Activated T-cell treated with anti-CD3 and anti-CD28 coated beads for 48 hours (primary cell): ENCODE data around the gene INAFM1.

Experiments used
- DNase-seq: peaks from one replicate; pipeline ENCODE4 v3.0.0-alpha.2; 2020; ENCODE audit warnings: low read depth

Gene INAFM1

DNA sequence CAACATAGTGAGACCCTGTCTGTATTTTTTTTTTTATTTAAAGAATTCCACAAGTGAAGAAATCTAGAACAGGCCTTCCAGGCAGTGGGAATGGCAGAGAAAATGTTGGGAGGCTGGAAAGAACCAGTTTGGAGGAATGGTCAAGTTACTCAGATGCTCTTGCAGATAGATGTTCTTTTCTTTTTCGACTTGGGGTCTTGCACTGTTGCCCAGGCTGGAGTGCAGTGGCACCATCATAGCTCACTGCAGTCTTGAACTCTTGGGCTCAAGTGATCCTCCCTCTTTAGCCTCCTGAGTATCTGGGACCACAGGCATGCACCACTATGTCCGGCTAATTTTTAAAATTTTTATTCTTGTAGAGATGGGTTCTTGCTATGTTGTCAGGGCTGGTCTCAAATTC is 35.6 kb downstream of the INAFM1 start:
- no peak for DNase-seq

DNA sequence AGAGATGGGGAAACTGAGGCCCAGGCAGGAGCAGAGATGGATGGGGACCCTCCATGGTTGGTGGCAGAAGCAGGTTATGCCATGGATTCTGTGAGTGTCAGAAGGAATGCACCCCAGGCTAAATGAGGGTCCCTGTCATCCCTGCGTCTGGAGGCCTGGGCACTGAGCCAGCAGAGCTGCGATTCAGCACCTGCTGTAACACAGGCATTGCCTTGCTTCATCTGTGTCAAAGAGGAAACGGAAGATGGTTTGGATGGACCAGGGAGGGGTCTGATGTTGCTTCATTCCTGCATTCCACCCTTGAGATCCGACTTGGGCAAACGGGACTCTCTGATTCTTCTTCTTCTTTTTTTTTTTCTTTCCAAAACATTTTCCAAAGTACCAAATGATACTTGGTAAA is 36.1 kb downstream of the INAFM1 start:
- no peak for DNase-seq

DNA sequence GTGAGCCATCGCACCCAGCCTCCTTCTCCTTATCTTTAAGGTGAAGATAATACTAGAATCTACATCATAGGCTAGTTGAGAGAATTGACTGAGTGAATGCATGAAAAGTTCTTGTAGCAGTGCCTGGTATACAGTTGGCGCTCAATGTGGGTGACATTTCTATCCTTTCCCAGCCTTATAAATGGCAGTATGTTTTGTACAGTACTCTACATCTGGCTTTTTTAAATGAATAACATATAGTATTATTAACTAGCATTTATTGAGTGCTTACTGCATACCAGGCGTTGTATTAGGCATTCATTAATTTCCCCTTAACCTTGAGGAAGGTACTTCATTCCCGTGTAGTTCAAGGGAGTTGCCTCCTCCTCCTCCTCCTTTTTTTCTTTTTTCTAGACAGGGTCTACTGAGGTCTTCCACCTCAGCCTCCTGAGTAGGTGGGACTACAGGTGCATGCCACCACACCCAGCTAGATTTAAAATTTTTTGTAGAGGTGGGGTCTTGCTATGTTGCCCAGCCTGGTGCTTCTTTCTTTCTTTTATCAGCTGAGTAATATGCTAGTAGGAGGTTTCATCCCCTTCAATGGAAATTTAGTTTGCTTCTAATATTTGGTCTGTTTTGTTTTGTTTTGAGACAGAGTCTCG is 37.8 kb downstream of the INAFM1 start:
- DNase-seq, result no peak

- DNase-seq, result no peak
These were observed 39.1 kb downstream of the INAFM1 start for GRCh38 chr19:47313754-47314295.

DNA sequence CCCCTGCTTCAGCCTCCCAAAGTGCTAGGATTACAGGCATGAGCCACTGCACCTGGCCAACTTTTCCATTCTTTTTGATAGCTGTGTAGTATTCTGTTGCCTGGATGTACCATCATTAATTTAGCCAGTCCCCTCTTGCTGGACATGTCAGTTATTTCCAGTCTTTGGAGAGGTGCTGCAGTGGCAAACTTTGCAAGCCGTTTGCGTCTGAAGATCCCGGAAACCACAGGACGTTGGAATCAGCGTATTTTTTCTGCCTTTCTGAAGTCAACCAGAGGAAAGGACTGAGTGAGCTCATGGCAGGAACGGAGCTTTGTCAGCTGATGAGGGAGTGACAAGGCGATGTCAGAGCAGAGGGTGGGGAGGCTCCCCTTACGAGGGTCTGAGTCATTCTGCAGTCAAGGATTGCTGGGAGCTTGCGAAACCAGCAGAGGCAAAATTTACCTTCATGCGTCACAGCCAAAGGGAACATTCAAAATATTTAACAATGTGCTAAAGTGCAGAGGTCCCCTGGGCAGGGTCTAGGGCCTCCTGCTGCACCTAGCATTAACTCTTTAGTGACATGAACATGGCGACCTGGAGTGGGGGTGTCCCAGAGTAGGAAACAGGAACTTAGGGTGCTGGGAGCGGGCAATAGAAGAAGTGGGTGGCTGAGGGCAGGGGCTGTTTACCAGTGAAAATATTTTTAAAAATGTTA is 40.6 kb downstream of the INAFM1 start:
- DNase-seq, result peak; percentile 21

GRCh38 chr19:47316513-47316912 is 41.8 kb downstream of the INAFM1 start:
- DNase-seq, result no peak

GRCh38 chr19:47319923-47320871 is 45.5 kb downstream of the INAFM1 start:
- DNase-seq, result no peak

DNA sequence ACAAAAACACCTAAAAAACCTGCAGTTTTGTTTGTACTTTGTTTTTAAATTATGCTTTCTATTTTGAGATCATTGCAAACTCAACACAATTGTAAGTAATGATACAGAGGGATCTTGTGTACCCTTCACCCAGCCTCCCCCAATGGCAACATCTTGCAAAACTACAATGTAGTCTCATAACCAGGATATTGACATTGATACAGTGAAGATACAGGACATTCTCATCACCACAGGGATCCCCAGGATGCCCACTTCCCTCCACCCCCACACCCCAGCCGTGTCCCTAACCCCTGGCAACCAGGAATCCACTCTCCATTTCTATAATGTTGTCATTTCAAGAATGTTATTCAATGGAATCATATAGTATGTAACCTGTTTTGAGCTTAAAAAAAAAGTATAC is 46.9 kb downstream of the INAFM1 start:
- DNase-seq, result no peak

DNA sequence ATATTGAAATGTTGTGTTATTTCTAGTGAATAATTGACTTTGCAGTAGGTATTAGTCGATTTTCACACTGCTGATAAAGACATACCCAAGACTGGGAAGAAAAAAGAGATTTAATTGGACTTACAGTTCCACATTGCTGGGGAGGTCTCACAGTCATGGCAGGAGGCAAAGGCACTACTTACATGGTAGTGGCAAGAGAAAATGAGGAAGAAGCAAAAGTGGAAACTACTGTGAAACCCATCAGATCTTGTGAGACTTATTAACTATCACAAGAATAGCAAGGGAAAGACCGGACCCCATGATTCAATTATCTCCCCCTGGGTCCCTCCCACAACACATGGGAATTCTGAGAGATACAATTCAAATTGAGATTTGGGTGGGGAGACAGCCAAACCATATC is 47.4 kb downstream of the INAFM1 start:
- no peak for DNase-seq

GRCh38 chr19:47323409-47323808 is 48.7 kb downstream of the INAFM1 start:
- DNase-seq, result no peak

- no peak for DNase-seq
These were observed 49.2 kb downstream of the INAFM1 start for GRCh38 chr19:47323872-47324271.

- no peak for DNase-seq
These were observed 49.8 kb downstream of the INAFM1 start for GRCh38 chr19:47324502-47324901.
